ENCODE data around the gene PPCDC.

DNA sequence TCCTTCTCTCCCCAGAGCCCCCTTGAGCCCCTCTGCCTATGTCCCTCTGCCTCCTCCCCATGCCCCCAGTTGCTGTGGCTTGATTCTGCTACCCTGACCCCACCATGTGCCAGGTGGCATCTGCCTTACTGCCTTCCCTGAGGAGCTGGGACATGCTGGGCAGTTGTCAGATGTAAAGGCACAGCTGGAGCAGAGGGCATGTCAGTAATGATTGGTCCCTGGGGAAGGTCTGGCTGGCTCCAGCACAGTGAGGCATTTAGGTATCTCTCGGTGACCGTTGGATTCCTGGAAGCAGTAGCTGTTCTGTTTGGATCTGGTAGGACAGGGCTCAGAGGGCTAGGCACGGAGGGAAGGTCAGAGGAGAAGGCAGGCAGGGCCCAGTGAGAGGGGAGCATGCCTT, 3.5 kb upstream of the PPCDC start:
- TF ChIP-seq, protein P1, sequence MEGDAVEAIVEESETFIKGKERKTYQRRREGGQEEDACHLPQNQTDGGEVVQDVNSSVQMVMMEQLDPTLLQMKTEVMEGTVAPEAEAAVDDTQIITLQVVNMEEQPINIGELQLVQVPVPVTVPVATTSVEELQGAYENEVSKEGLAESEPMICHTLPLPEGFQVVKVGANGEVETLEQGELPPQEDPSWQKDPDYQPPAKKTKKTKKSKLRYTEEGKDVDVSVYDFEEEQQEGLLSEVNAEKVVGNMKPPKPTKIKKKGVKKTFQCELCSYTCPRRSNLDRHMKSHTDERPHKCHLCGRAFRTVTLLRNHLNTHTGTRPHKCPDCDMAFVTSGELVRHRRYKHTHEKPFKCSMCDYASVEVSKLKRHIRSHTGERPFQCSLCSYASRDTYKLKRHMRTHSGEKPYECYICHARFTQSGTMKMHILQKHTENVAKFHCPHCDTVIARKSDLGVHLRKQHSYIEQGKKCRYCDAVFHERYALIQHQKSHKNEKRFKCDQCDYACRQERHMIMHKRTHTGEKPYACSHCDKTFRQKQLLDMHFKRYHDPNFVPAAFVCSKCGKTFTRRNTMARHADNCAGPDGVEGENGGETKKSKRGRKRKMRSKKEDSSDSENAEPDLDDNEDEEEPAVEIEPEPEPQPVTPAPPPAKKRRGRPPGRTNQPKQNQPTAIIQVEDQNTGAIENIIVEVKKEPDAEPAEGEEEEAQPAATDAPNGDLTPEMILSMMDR (conservative IDR thresholded peaks at IDR 0.05; ENCODE audit: low read length), result no peak
- TF ChIP-seq EZH2phosphoT487 (IDR thresholded peaks at IDR 0.05; ENCODE audit: borderline replicate concordance), result no peak
